Measurements from ENCODE around the gene KRT79.

The KRT79 gene

DNA sequence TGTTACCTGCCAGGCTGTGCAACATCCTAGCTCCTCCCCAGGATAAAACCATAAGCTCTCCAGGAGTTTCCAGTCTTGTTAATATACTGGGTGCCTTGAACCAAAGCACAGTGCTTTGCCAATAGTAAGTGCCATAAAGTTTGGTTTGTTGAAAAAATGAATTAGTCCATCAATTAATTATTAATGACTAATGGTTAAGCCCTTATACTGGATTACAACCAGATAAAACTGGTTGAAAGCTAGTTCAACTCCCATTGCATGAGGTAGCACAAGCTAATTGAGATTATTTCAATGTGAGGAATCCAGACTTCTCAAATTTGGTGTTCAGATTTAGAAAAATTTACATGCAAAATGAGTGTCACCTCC is 36.6 kb downstream of the KRT79 start:
- no peak overlapping the region for H3K4me3 ChIP-seq (ENCODE audit: low read depth, low read length, poor library complexity, severe bottlenecking)
- H4K20me1 ChIP-seq (ENCODE audit: insufficient read depth, low read length) = no peaks in the 10 kb centered on the region
- no peaks in the 10 kb centered on the region for H3K4me1 ChIP-seq (ENCODE audit: insufficient read depth, low read length, severe bottlenecking)
- H3K9me2 ChIP-seq (ENCODE audit: low read depth, low read length) = no peaks in the 10 kb centered on the region
- H2AFZ ChIP-seq (ENCODE audit: low read length) = no peak overlapping the region
- no peaks in the 10 kb centered on the region for H3K36me3 ChIP-seq (ENCODE audit: insufficient read depth, low read length)
- H3K9me3 ChIP-seq (ENCODE audit: low read length) = no peaks in the 10 kb centered on the region
- no peak overlapping the region for H3K4me2 ChIP-seq (ENCODE audit: low read length)
- H3K27me3 ChIP-seq (ENCODE audit: insufficient read depth, low read length) = peaks cover 5% of the 10 kb centered on the region; the same call in 1 of the 2 replicates
- no peak overlapping the region for H3K27ac ChIP-seq (ENCODE audit: low read depth, low read length, poor library complexity, severe bottlenecking)
- H3F3A ChIP-seq (ENCODE audit: insufficient read depth, low read length) = no peaks in the 10 kb centered on the region
- no peak overlapping the region for H3K9ac ChIP-seq (ENCODE audit: low read length)
- no peak for TF ChIP-seq EZH2 (IDR thresholded peaks at IDR 0.05; ENCODE audit: borderline replicate concordance, low read length)
- TF ChIP-seq, protein P1, sequence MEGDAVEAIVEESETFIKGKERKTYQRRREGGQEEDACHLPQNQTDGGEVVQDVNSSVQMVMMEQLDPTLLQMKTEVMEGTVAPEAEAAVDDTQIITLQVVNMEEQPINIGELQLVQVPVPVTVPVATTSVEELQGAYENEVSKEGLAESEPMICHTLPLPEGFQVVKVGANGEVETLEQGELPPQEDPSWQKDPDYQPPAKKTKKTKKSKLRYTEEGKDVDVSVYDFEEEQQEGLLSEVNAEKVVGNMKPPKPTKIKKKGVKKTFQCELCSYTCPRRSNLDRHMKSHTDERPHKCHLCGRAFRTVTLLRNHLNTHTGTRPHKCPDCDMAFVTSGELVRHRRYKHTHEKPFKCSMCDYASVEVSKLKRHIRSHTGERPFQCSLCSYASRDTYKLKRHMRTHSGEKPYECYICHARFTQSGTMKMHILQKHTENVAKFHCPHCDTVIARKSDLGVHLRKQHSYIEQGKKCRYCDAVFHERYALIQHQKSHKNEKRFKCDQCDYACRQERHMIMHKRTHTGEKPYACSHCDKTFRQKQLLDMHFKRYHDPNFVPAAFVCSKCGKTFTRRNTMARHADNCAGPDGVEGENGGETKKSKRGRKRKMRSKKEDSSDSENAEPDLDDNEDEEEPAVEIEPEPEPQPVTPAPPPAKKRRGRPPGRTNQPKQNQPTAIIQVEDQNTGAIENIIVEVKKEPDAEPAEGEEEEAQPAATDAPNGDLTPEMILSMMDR (IDR thresholded peaks at IDR 0.05; ENCODE audit: low read length) = no peak
- H3K79me2 ChIP-seq (ENCODE audit: insufficient read depth, low read length) = no peaks in the 10 kb centered on the region

GRCh38 chr12:52796839-52797528 is 37.1 kb downstream of the KRT79 start:
- H4K20me1 ChIP-seq (ENCODE audit: insufficient read depth, low read length) = no peaks in the 10 kb centered on the region
- peaks cover 5% of the 10 kb centered on the region; the same call in 1 of the 2 replicates for H3K27me3 ChIP-seq (ENCODE audit: insufficient read depth, low read length)
- H3K9me3 ChIP-seq (ENCODE audit: low read length) = no peaks in the 10 kb centered on the region
- no peak overlapping the region for H3K9ac ChIP-seq (ENCODE audit: low read length)
- H3K4me2 ChIP-seq (ENCODE audit: low read length) = no peak overlapping the region
- H3K36me3 ChIP-seq (ENCODE audit: insufficient read depth, low read length) = no peaks in the 10 kb centered on the region
- TF ChIP-seq, protein P1 (IDR thresholded peaks at IDR 0.05; ENCODE audit: low read length) = no peak
- no peak for TF ChIP-seq EZH2 (IDR thresholded peaks at IDR 0.05; ENCODE audit: borderline replicate concordance, low read length)
- no peaks in the 10 kb centered on the region for H3K9me2 ChIP-seq (ENCODE audit: low read depth, low read length)
- no peak overlapping the region for H3K27ac ChIP-seq (ENCODE audit: low read depth, low read length, poor library complexity, severe bottlenecking)
- H3K4me3 ChIP-seq (ENCODE audit: low read depth, low read length, poor library complexity, severe bottlenecking) = no peak overlapping the region
- no peaks in the 10 kb centered on the region for H3K4me1 ChIP-seq (ENCODE audit: insufficient read depth, low read length, severe bottlenecking)
- no peaks in the 10 kb centered on the region for H3F3A ChIP-seq (ENCODE audit: insufficient read depth, low read length)
- H3K79me2 ChIP-seq (ENCODE audit: insufficient read depth, low read length) = no peaks in the 10 kb centered on the region
- H2AFZ ChIP-seq (ENCODE audit: low read length) = no peak overlapping the region

DNA sequence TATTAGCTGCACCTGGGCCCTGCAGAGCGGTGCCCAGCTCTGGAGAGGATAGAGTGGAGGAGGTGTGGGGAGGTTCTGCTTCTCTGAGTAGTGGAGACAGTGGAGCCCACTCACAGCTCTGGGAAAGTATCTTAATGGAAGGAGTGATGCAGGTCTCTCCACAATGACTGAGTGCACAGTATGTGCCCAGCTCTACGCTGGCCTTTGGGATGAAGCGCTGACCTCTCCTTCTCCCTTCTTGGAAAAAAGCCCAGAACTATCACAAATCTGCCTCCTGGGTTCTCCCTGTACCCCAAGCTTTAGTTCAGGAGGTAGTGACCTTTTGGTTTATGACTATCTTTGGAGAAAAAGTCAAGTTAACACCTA is 37.7 kb downstream of the KRT79 start:
- Histone ChIP-seq H3K9me2 (ENCODE audit: low read depth, low read length) (no peaks in the 10 kb centered on the region), H3K9me3 (ENCODE audit: low read length) (no peaks in the 10 kb centered on the region), H3F3A (ENCODE audit: insufficient read depth, low read length) (no peaks in the 10 kb centered on the region), H2AFZ (ENCODE audit: low read length) (no peak overlapping the region), H3K27ac (ENCODE audit: low read depth, low read length, poor library complexity, severe bottlenecking) (no peak overlapping the region), H3K4me3 (ENCODE audit: low read depth, low read length, poor library complexity, severe bottlenecking) (no peak overlapping the region), H4K20me1 (ENCODE audit: insufficient read depth, low read length) (no peaks in the 10 kb centered on the region), H3K36me3 (ENCODE audit: insufficient read depth, low read length) (no peaks in the 10 kb centered on the region), H3K4me2 (ENCODE audit: low read length) (no peak overlapping the region), H3K9ac (ENCODE audit: low read length) (no peak overlapping the region), H3K27me3 (ENCODE audit: insufficient read depth, low read length) (peaks cover 5% of the 10 kb centered on the region; the same call in 1 of the 2 replicates), H3K79me2 (ENCODE audit: insufficient read depth, low read length) (no peaks in the 10 kb centered on the region), H3K4me1 (ENCODE audit: insufficient read depth, low read length, severe bottlenecking) (no peaks in the 10 kb centered on the region)
- TF ChIP-seq, protein P1 (IDR thresholded peaks at IDR 0.05; ENCODE audit: low read length) = no peak
- TF ChIP-seq EZH2 (IDR thresholded peaks at IDR 0.05; ENCODE audit: borderline replicate concordance, low read length) = no peak

Data from OCI-LY1 (cell line).